Measurements from ENCODE around the gene ERC2.

DNA sequence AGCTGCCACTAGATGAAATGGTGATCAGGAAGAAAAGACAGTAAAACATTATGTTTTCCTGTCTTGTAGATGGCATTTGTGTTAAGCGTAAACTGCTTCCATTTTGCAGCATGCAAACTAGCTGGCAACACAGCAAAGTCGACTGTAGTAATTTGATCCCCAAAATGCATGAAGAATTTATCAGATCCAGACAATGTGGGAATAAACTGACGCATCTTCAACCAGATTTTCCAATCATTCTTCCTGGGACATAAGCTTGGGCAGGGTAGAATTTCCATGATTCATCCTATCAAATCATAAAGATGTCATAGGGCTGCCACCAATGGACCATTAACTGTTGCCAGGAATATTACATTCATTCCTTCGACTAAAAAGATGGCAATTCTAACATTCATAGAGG lies 260.3 kb downstream of the ERC2 start:
- TF ChIP-seq, protein P1, sequence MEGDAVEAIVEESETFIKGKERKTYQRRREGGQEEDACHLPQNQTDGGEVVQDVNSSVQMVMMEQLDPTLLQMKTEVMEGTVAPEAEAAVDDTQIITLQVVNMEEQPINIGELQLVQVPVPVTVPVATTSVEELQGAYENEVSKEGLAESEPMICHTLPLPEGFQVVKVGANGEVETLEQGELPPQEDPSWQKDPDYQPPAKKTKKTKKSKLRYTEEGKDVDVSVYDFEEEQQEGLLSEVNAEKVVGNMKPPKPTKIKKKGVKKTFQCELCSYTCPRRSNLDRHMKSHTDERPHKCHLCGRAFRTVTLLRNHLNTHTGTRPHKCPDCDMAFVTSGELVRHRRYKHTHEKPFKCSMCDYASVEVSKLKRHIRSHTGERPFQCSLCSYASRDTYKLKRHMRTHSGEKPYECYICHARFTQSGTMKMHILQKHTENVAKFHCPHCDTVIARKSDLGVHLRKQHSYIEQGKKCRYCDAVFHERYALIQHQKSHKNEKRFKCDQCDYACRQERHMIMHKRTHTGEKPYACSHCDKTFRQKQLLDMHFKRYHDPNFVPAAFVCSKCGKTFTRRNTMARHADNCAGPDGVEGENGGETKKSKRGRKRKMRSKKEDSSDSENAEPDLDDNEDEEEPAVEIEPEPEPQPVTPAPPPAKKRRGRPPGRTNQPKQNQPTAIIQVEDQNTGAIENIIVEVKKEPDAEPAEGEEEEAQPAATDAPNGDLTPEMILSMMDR (IDR thresholded peaks at IDR 0.05; ENCODE audit: low read depth, low read length), result no peak
- TF ChIP-seq POLR2A (IDR thresholded peaks at IDR 0.05; ENCODE audit: extremely low read depth, insufficient read length) (no peak), MYC (IDR thresholded peaks at IDR 0.05; ENCODE audit: low read depth, low read length) (no peak)
- TF ChIP-seq, protein P2, sequence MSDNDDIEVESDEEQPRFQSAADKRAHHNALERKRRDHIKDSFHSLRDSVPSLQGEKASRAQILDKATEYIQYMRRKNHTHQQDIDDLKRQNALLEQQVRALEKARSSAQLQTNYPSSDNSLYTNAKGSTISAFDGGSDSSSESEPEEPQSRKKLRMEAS (IDR thresholded peaks at IDR 0.05; ENCODE audit: low read depth, low read length), result no peak

Measured in NB4 (cell line).